HAP-1 (cell line): ENCODE data around the gene AGAP1.

Experiments
- DNase-seq, 2 experiments: peaks; one replicate each; pipeline ENCODE4 v3.0.0-alpha.2; 2016 to 2020; ENCODE audit warnings: low spot score in 2 of 2
- H3K27me3 ChIP-seq: fragments of 250-450 bp; sonication (Bioruptor Pico); 2 replicates; pipeline ENCODE4 v1.5.1; 2020; ENCODE audit warnings: low read depth, mild to moderate bottlenecking, moderate library complexity
- H3K36me3 ChIP-seq: fragments of 250-450 bp; sonication (Bioruptor Pico); replicated peaks from 2 replicates; pipeline ENCODE4 v1.5.1; 2020; ENCODE audit warnings: mild to moderate bottlenecking
- H3K4me1 ChIP-seq: fragments of 250-450 bp; sonication (Bioruptor Pico); 2 replicates; pipeline ENCODE4 v1.5.1; 2020; ENCODE audit warnings: mild to moderate bottlenecking
- H3K4me3 ChIP-seq: fragments of 250-450 bp; sonication (Bioruptor Pico); 2 replicates; pipeline ENCODE4 v1.5.1; 2020; ENCODE audit warnings: mild to moderate bottlenecking, moderate library complexity
- H3K9me3 ChIP-seq: fragments of 250-450 bp; sonication (Bioruptor Pico); 2 replicates; pipeline ENCODE4 v1.5.1; 2020; ENCODE audit warnings: mild to moderate bottlenecking, moderate library complexity
- in situ Hi-C: fragments of 300-500 bp; cut with MboI; formaldehyde crosslinking; loops from 3 replicates; pipeline ENCODE4 v1.14.3; 2020; ENCODE audit warnings: low sequenced_read_pairs, inconsistent platforms, mixed read lengths

Gene AGAP1

DNA sequence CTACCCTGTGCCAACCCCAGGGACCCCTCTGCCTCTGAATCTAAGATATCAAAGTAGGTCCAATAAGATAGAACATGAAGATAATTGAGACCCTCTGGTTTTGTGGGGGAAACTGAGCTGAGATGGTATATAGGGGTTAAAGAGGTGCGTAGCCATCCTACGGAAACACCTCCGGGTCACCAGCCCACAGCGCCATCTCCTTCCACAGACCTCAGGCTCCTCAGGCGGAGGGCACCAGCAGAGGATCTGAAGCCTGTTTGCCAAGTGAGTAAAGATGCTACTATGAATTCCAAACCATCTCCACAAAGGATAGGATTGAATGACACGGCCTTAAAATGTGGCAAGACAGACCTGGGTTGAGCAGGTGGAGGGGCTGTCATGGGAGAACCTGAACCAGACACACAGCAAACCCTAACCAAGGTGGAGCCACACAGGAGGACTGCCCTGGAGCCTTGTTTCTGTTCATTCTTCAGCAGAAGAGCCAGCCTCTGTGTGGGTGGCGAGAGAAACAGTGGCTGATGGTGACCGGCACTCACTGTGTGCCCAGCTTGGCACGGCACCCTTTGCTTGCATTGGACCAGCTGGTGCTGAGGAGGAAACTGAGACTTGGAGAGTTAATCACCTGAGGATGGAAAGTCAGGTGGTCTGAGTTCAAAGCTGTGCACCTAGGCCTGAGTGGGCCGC, 664.1 kb downstream of the AGAP1 start:
- DNase-seq: no peak
- no peak overlapping the region for H3K4me3 ChIP-seq
- peaks cover 11% of the 10 kb centered on the region; the same call in 1 of the 2 replicates for H3K27me3 ChIP-seq
- in situ Hi-C loops: no loop called here
- 0 out of 2 replicates have a peak, but pooled peaks cover 6% of the 10 kb centered on the region for H3K9me3 ChIP-seq
- no peaks in the 10 kb centered on the region for H3K36me3 ChIP-seq
- H3K4me1 ChIP-seq: peaks cover 4% of the 10 kb centered on the region

DNA sequence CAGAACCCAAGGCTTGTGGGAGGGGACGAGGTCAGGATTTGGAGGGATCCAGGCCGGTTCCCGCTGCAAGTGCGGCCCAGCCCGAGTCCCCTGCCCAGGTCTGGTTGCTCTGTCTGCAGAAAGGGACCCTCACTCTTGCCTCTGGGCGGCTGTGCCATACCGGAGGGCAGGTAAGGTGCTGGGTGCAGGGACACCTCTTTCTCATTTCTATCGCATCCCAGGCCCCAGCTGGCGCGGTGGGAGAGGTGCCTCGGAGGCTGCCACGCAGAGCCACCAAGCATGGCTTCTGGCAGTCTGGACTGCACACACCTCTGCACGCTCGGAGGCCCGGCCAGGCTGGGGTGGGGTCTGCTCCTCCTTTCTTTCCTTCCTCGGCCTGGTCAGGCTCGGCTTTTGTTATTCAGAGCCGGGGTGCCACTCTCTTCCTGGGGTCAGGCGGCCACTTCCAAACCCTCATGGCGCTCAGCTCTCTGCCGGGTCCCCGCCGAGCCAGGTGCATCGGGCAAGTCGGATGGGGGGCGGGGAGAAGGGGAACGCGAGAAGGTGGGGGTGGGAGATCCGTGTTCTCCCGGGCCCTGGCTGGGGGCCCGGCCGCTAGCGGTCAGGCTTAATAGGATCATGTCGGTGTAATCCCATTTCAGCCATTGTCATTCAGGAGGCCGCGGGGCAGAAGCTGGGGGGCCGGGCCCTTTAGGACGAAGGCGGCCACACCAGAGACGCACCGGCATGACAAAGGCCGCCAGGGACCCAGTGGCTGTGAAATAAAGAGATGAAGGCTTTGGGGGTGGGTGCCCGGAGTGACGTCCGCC, 665.3 kb downstream of the AGAP1 start:
- in situ Hi-C loops: no loop called here
- no peaks in the 10 kb centered on the region for H3K9me3 ChIP-seq
- peaks cover 11% of the 10 kb centered on the region; the same call in 1 of the 2 replicates for H3K27me3 ChIP-seq
- no peak overlapping the region for H3K4me3 ChIP-seq
- H3K4me1 ChIP-seq: peaks cover 4% of the 10 kb centered on the region
- peak; percentile 5 to 70 for DNase-seq
- H3K36me3 ChIP-seq: no peaks in the 10 kb centered on the region

DNA sequence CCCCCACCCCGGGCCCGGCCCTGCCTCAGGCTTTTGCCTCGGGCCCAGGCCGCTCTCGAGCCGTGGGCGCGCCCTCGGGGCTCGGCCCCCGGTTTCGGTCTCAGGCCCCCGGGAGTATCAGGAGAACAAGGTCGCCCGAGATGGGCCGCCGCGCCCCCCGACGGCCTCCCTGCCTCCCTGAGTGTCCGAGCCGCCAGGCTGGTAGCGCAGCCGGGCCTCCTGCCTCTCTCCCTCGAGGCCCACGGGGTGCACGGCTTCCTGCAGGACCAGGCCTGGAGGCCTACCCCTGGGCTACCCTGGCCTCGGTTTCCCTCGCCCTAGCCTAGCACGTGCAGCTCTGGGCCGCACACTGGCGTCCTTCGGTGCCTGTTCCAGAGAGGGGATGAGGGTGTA, 665.9 kb downstream of the AGAP1 start:
- in situ Hi-C loops: no loop called here
- no peak for DNase-seq
- Histone ChIP-seq H3K9me3 (no peaks in the 10 kb centered on the region), H3K4me3 (no peak overlapping the region), H3K36me3 (no peaks in the 10 kb centered on the region), H3K27me3 (peaks cover 11% of the 10 kb centered on the region; the same call in 1 of the 2 replicates), H3K4me1 (peaks cover 4% of the 10 kb centered on the region)

DNA sequence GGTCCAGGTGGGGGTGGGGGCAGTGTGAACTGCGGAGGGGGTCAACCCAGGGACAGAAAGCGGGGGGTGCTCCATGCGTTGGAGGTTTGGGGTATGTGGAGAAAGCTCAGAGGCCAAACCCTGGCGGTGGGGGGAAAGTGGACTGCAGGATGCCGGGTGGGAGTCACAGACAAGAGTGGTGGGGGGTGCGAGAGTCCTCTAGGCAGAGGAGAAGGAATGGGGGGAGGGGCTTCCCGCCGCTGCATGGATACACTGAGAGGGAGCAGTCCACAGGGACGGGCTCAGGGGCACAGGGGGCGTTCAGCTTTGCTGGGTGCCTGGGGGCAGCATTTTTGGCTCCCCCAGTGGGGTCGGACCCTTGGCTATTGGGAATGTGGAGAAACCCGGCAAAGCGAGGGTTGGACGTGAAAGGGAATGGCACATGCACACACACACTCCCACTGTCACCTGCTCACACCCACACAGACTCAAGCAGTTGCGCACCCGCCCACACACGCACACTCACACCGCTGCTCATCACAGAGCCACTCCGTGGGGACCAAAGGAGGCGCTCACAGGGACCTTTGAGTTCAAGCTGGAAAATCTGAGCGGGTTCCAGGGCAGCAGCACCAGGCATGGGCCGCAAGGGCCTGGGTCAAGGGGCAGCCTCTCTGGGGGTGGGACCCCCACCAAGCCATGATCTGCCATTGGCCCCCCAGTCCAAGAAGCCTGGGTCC, 666.7 kb downstream of the AGAP1 start:
- Histone ChIP-seq H3K4me1 (peaks cover 4% of the 10 kb centered on the region), H3K9me3 (no peaks in the 10 kb centered on the region), H3K27me3 (peaks cover 12% of the 10 kb centered on the region; the same call in 1 of the 2 replicates), H3K36me3 (no peaks in the 10 kb centered on the region), H3K4me3 (no peak overlapping the region)
- in situ Hi-C loops: no loop called here
- no peak for DNase-seq

DNA sequence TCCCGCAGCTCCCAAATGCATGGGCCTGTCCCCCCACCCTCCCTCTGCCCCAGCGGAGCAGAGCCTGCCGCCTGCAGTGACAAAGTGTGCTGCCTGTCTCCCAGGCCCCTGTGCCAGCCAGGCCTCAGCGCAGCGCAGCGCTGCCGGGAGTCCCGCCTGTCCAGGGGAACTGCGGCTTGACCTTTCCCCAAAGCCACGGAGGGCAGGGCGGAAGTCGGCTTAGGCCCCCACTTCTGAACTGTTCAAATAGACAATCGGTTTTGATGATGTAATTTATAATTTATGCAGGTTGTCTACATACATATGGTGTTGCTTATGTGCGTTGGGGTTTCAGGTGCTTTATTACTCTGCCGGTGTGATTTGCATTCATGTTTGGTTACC, 667.2 kb downstream of the AGAP1 start:
- in situ Hi-C loops: no loop called here
- DNase-seq: no peak
- H3K9me3 ChIP-seq: no peaks in the 10 kb centered on the region
- H3K4me3 ChIP-seq: no peak overlapping the region
- H3K4me1 ChIP-seq: peaks cover 4% of the 10 kb centered on the region
- no peaks in the 10 kb centered on the region for H3K36me3 ChIP-seq
- peaks cover 14% of the 10 kb centered on the region; the same call in 1 of the 2 replicates for H3K27me3 ChIP-seq

DNA sequence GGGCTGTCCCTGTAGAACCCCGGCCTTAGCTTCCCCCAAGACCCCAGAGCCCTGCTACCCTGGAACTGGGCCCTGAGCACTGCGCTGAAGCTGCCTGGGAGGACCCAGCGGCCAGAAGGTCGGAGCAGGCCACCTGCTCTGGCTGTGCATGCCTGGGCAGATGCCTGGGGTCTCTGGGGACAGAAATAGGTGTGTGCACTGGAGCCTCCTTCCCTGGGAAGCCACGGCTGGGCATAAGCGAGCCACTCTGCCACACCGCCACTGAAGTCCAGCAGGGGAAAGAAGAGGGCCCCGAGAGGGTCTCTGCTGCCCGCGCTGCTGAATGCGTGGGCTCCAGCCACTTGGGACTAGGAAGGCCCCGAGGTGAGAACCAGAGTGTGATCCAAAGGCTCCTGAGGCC, 667.7 kb downstream of the AGAP1 start:
- H3K27me3 ChIP-seq: peaks cover 13% of the 10 kb centered on the region; the same call in 1 of the 2 replicates
- no peaks in the 10 kb centered on the region for H3K9me3 ChIP-seq
- H3K4me3 ChIP-seq: no peak overlapping the region
- peaks cover 4% of the 10 kb centered on the region for H3K4me1 ChIP-seq
- H3K36me3 ChIP-seq: no peaks in the 10 kb centered on the region
- in situ Hi-C loops: no loop called here
- no peak for DNase-seq

DNA sequence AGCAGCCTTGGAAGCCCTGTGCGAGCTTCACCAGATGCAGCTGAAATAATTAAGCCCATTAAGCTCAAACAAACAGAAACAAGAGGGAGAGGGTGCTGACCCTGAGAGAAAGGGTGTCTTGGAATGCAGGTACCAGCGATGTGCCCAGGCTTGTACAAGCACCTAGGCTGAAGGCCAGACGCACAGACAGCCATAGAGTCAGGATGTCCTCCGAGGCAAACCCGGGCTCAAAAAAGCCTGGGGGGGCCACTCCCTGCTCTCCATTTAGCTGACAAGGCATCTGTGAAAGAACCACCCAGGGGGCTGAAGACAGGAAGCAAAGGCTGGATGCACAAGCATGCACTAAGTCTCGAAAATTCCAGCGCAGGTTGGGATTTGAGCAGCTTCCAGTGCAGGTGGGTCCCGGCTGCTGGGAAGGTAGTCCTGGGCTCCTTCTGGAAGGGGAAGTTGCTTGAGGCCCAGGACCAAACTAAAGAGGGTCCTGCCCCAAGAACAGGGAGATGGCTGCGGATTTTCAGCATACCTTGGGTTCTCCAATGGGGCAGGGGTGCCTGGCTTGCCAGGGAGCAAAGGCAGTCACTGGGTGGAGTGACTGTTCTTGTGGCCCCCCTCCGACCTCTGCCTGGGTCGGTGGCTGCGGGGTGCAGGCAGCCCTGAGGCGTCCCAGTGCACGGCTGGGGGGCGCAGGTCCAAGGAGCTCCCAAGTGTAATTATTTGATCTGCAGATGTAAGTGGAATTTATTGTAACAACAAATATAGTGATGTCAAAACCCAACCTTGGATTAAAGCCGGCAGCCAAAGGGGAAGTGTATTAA, 668.4 kb downstream of the AGAP1 start:
- no peaks in the 10 kb centered on the region for H3K9me3 ChIP-seq
- H3K27me3 ChIP-seq: peaks cover 17% of the 10 kb centered on the region
- no peak overlapping the region for H3K4me3 ChIP-seq
- in situ Hi-C loops: no loop called here
- DNase-seq: no peak
- H3K36me3 ChIP-seq: no peaks in the 10 kb centered on the region
- H3K4me1 ChIP-seq: peaks cover 4% of the 10 kb centered on the region

DNA sequence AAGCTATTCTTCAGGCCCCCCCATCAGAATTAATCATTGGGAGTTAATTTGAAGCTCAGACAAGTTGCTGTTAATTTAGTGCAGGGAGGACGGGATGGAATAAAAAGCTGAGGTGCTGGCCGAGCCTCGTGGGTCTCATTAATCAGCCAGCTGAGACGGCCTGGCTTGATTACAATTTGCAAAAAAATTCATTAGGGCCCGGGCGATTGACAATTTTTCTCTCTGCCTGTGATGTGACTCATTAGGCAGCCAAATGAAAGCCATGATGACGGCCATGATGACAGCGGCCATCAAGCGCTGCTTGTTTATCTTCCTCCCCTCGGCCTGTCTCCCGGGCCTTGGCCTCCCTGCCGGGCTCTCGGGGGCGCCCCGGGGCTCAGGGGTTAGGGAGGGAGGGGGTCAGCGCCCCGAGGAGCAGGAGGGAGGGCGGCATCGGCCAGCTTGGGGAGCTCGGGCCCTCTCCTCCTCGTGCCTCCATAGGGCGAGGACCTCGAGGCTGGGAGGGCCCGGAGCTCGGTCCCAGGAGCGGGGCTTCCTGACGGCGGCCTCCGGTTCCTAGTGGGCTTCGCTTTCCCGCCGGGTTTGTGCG, 669.1 kb downstream of the AGAP1 start:
- no peak for DNase-seq
- H3K4me3 ChIP-seq: no peak overlapping the region
- in situ Hi-C loops: no loop called here
- H3K36me3 ChIP-seq: no peaks in the 10 kb centered on the region
- H3K4me1 ChIP-seq: peaks cover 4% of the 10 kb centered on the region
- H3K27me3 ChIP-seq: peaks cover 12% of the 10 kb centered on the region
- no peaks in the 10 kb centered on the region for H3K9me3 ChIP-seq

DNA sequence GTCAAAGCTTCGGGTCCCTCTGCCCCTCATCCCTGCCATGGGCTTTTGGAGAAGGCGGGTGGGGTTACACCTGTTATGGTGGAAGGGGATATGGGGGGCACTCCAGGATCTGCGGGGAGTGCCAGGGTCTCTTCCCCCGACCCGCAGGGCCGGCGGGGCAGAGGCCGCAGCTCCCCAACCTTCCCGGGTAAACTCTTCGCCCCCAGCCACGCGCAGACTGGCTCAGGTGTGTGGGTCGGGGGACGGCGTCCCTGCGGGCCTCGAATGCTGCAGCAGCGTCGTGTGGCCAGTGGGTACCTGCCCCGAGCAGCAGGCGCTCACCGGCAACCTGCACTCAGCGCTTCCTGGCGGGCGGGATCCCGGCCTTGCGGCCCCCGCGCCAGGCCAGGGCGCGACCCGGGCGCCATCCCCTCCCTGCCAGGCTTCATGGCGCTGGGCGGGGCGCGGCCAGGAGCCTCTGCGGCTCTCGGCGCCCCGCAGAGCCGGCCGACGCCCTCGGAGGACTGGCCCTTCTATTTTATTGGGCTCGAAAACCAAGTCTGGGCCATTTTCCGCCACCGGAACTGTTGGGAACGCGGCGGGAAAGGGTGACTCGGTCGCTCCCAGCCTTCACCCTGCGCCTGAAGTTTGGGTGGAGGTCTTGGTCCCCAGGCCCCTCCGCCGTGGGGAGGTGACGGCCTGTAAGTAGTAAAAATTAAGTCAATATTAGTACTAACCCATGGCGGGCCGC, 669.8 kb downstream of the AGAP1 start:
- H3K4me1 ChIP-seq: peaks cover 4% of the 10 kb centered on the region
- DNase-seq: no peak
- no peaks in the 10 kb centered on the region for H3K9me3 ChIP-seq
- H3K36me3 ChIP-seq: no peaks in the 10 kb centered on the region
- no peak overlapping the region for H3K4me3 ChIP-seq
- in situ Hi-C loops: no loop called here
- peaks cover 15% of the 10 kb centered on the region for H3K27me3 ChIP-seq

DNA sequence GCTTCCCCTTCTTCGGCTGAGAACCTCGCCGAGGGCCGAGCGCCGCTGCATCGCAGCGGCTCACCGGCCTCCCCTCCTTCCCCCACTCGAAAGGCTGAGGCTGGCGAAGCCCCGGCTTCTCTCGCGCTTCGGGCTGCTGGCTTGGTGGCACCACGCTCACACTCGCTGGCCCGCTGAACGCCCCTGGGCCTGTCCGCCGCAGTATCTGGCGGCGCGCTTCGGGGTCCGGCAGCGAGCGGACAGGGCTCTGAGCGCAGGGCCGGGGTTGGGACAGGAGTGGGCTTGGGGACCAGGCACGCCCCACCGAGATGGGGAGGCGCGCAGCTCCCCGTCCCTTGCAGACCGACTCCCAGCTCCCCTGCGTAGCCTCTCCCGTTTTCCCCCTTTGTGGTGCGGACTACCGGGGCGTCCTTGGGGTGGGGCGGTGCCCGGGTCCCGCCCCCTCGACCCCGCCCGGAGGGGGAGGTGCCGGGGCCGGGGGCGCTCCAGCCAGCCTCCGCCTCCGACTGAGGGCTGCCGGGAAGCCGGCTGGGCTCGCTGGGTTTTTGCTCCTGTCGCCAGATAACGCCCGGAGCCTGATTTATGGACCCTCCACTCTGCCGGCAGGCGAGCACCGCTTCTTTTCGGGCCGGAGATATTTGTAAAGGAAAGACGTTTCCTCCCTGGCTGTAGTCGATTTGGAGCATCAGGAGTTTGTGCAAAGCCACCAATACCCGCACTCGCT, 670.5 kb downstream of the AGAP1 start:
- no peak overlapping the region for H3K4me3 ChIP-seq

DNA sequence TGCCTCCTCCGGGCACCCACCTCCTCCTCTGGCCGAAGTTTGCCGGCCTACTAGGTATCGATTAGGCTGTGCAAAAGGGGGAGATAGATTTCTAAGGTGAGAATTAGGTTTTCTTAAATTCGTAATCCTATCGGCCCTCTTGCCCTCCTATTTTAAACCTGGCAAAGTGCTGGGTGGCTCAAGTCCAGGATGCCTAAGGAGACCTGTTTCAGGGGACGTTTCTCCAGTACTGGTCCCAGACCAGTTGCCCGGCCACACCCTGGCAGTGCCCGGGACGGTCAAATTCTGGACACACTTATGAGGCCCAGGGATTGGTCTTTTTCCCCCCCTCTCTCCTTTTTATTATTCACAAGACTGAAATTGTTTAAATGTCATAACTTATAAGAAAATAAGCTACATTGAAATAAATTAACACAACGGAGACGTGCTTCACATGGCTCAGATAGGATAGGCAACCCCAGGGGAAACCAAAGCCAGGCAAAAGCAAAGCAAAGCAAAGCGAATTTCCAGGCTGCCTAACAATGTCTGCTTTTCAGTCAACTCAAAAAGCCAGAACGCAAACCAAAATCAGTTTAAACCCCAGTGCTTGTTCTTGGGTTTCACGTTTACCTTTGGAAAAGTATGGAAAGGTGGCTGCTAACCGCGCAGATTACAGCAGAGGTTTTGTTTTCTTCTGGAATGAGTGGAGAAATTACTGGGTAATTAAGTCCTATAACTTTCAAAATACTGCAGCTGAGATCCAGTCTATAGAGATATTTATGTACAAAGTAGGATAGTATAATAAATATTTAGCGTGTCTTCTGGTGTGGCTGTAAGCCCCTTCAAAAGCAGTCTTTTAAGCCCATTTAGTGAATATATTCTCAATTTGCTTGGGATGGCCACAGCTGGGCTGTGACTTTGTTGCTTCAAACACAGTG, 671.3 kb downstream of the AGAP1 start:
- H3K4me3 ChIP-seq: no peak overlapping the region
- H3K9me3 ChIP-seq: 0 out of 2 replicates have a peak, but pooled peaks cover 3% of the 10 kb centered on the region
- H3K27me3 ChIP-seq: peaks cover 31% of the 10 kb centered on the region
- no peaks in the 10 kb centered on the region for H3K36me3 ChIP-seq
- DNase-seq: no peak
- in situ Hi-C loops: no loop called here
- H3K4me1 ChIP-seq: no peaks in the 10 kb centered on the region; the same call in 1 of the 2 replicates

More for the DNA sequence above, 670.5 kb downstream of the AGAP1 start:
- no peaks in the 10 kb centered on the region for H3K9me3 ChIP-seq
- no peaks in the 10 kb centered on the region for H3K36me3 ChIP-seq
- peaks cover 22% of the 10 kb centered on the region for H3K27me3 ChIP-seq
- no peak for DNase-seq
- H3K4me1 ChIP-seq: peaks cover 4% of the 10 kb centered on the region
- in situ Hi-C loops: no loop called here
